A673 (cell line): ENCODE measurements around the gene PYGB. TPM values are rescaled to one million over a fixed set of nuclear protein-coding genes. Genes with fewer than 3 reads are reported as not detected.

Experiments
- BruUV-seq: library from RNA; stranded (reverse); fragments of 400-500 nt; replicated peaks from 2 replicates; lab custom pipeline; 2021; lab: Mats Ljungman, UMichigan
- CTCF ChIA-PET: fragments of 300-600 bp; sonication (Branson Sonifier 250); formaldehyde crosslinking; loops from one replicate; lab custom pipeline; 2022; ENCODE audit warnings: antibody characterized with exemption; lab: Charles Lee
- POLR2A ChIA-PET: fragments of 300-600 bp; sonication (Branson Sonifier 250); formaldehyde crosslinking; loops from one replicate; lab custom pipeline; 2022; ENCODE audit warnings: antibody characterized with exemption; ENCODE audit not compliant: low non-redundant PET; lab: Charles Lee
- DNase-seq: peaks from one replicate; pipeline ENCODE4 v3.0.0-alpha.2; 2015; ENCODE audit warnings: low spot score
- H3K27ac ChIP-seq: fragments of 200-600 bp; sonication (generic); 2 replicates; pipeline ENCODE4 v1.5.1; 2016; ENCODE audit warnings: mixed run types, low read depth, mild to moderate bottlenecking, mixed read lengths, antibody characterized with exemption, low read length; ENCODE audit not compliant: poor library complexity, severe bottlenecking
- H3K27me3 ChIP-seq: fragments of 200-600 bp; sonication (generic); replicated peaks from 2 replicates; pipeline ENCODE4 v1.6.1; 2017; ENCODE audit warnings: mixed run types, low read depth, mild to moderate bottlenecking, mixed read lengths, antibody characterized with exemption, low read length; ENCODE audit not compliant: insufficient read depth, poor library complexity
- H3K36me3 ChIP-seq: fragments of 200-600 bp; sonication (generic); 2 replicates; pipeline ENCODE4 v1.6.1; 2016; ENCODE audit warnings: mixed run types, mild to moderate bottlenecking, mixed read lengths, antibody characterized with exemption, low read length; ENCODE audit not compliant: insufficient read depth, poor library complexity, severe bottlenecking
- H3K4me1 ChIP-seq: fragments of 200-600 bp; sonication (generic); 2 replicates; pipeline ENCODE4 v1.6.1; 2017; ENCODE audit warnings: mixed run types, mild to moderate bottlenecking, mixed read lengths, antibody characterized with exemption, low read length; ENCODE audit not compliant: insufficient read depth, poor library complexity, severe bottlenecking
- H3K4me3 ChIP-seq: fragments of 200-600 bp; sonication (generic); 2 replicates; pipeline ENCODE4 v1.5.1; 2016; ENCODE audit warnings: low read depth, mixed run types, mild to moderate bottlenecking, mixed read lengths, low read length; ENCODE audit not compliant: poor library complexity, severe bottlenecking
- H3K9me3 ChIP-seq: fragments of 200-600 bp; sonication (generic); 2 replicates; pipeline ENCODE4 v1.6.1; 2016; ENCODE audit warnings: mixed run types, low read depth, mild to moderate bottlenecking, mixed read lengths, antibody characterized with exemption, low read length; ENCODE audit not compliant: poor library complexity, severe bottlenecking
- EZH2 ChIP-seq: fragments of 200-600 bp; sonication (generic); IDR thresholded peaks from 2 replicates; pipeline ENCODE4 v1.6.1; 2017; ENCODE audit warnings: borderline replicate concordance, low read depth, mild to moderate bottlenecking, mixed read lengths, antibody characterized with exemption, low read length; ENCODE audit not compliant: poor library complexity, severe bottlenecking
- intact Hi-C: fragments of 100-400 bp; cut with micrococcal nuclease; formaldehyde crosslinking; loops from one replicate; pipeline ENCODE4 v1.10.0; 2022; ENCODE audit not compliant: unreplicated experiment
- total RNA-seq: library from RNA; stranded (reverse); gene quantifications from 2 replicates; pipeline ENCODE4 v1.2.3, GENCODE V29; 2021
- TF ChIP-seq, protein P1 (sequence below): fragments of 300-800, 200-600 bp; sonication (generic); conservative IDR thresholded peaks from 2 replicates; pipeline ENCODE4 v1.5.1; 2017; ENCODE audit warnings: low read depth, mild to moderate bottlenecking, antibody characterized with exemption, low read length, moderate library complexity, mixed read lengths

The PYGB gene
- total RNA-seq, 1 experiment from 2014 or later, result 52.3 TPM

DNA sequence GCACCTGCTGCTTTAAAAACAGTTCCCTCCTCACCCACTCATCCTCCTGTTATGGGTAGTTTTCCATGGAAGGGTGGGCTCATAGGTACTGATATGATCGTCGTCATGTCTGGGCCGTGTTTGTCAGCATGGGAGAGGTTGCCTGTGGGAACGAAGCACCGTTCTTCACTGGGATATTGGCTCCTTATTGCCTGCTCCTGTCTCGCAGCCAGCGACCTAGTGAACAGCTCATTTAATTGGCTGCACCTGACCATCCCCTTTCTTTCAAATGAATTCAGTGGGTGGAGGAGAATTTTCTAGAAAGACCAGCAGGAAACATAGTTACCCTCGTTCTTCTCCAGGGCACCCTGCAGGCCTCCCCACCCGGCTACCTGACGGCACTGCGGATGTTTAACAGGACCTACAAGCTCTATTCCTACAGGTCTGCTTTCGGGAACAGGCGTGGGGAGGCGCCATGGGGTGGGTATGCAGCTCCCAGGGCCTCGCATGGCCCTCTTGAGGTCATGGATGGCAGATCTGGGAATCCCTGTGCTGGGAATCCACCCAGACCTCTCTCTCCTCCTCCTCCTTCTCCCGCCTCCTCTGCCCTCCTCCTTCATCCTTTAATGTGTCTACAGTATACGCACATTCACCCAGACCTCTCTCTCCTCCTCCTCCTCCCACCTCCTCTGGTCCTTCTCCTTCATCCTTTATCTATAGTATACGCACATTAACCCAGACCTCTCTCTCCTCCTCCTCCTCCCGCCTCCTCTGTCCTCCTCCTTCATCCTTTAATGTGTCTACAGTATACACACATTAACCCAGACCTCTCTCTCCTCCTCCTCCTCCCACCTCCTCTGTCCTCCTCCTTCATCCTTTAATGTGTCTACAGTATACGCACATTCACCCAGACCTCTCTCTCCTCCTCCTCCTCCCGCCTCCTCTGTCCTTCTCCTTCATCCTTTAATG is 30.4 kb upstream of the PYGB start:
- POLR2A ChIA-PET, result no interaction called here

GRCh38 chr20:25218109-25218486 is 29.8 kb upstream of the PYGB start:
- Histone ChIP-seq H3K36me3 (peaks cover 14% of the 10 kb centered on the region), H3K9me3 (no peaks in the 10 kb centered on the region), H3K27ac (no peak overlapping the region), H3K4me1 (no peaks in the 10 kb centered on the region), H3K4me3 (no peak overlapping the region), H3K27me3 (no peaks in the 10 kb centered on the region)
- no peak for DNase-seq
- POLR2A ChIA-PET, result no interaction called here
- no TSS peak for BruUV-seq
- TF ChIP-seq EZH2, result no peak
- TF ChIP-seq, protein P1, sequence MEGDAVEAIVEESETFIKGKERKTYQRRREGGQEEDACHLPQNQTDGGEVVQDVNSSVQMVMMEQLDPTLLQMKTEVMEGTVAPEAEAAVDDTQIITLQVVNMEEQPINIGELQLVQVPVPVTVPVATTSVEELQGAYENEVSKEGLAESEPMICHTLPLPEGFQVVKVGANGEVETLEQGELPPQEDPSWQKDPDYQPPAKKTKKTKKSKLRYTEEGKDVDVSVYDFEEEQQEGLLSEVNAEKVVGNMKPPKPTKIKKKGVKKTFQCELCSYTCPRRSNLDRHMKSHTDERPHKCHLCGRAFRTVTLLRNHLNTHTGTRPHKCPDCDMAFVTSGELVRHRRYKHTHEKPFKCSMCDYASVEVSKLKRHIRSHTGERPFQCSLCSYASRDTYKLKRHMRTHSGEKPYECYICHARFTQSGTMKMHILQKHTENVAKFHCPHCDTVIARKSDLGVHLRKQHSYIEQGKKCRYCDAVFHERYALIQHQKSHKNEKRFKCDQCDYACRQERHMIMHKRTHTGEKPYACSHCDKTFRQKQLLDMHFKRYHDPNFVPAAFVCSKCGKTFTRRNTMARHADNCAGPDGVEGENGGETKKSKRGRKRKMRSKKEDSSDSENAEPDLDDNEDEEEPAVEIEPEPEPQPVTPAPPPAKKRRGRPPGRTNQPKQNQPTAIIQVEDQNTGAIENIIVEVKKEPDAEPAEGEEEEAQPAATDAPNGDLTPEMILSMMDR, result no peak
- intact Hi-C loops, result no loop called here
- CTCF ChIA-PET, result no interaction called here

More for the DNA sequence above, 30.4 kb upstream of the PYGB start:
- intact Hi-C loops, result no loop called here
- CTCF ChIA-PET, result no interaction called here
- H3K36me3 ChIP-seq, result peaks cover 15% of the 10 kb centered on the region
- H3K4me3 ChIP-seq, result no peak overlapping the region
- BruUV-seq, result no TSS peak
- H3K27ac ChIP-seq, result no peak overlapping the region
- DNase-seq, result no peak
- no peak for TF ChIP-seq EZH2
- TF ChIP-seq, protein P1, result no peak
- H3K27me3 ChIP-seq, result no peaks in the 10 kb centered on the region
- no peaks in the 10 kb centered on the region for H3K4me1 ChIP-seq
- no peaks in the 10 kb centered on the region for H3K9me3 ChIP-seq

DNA sequence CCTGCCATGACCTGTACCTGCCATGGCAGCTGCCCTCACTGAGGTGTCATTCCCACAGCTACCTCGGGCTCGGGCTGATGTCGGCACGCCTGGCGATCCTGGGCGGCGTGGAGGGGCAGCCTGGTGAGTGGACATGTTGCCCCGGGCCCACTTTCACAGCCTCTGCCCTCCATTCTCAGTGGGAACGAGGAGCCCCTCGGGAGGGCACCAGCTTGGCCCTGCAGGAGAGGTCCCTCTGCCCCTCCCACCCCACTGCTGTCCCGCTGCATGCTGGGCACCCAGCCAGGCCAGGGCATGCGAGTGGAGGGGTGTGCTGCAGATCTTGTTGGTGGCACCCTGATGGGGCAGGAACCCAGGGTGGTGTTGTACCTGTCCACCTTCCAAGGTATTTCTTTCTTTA is 29.4 kb upstream of the PYGB start:
- Histone ChIP-seq H3K27me3 (no peaks in the 10 kb centered on the region), H3K9me3 (no peaks in the 10 kb centered on the region), H3K36me3 (peaks cover 13% of the 10 kb centered on the region), H3K27ac (no peak overlapping the region), H3K4me3 (no peak overlapping the region), H3K4me1 (no peaks in the 10 kb centered on the region)
- intact Hi-C loops, result no loop called here
- ChIA-PET CTCF (no interaction called here), POLR2A (no interaction called here)
- DNase-seq, result no peak
- BruUV-seq, result no TSS peak
- TF ChIP-seq, protein P1, result no peak
